A673 (cell line): ENCODE data around the gene ST3GAL4.

Source experiments
- CTCF ChIP-seq: fragments of 300-800, 200-600 bp; sonication (generic); conservative IDR thresholded peaks from 2 replicates; pipeline ENCODE4 v1.5.1; 2017; ENCODE audit warnings: low read depth, mild to moderate bottlenecking, antibody characterized with exemption, low read length, moderate library complexity, mixed read lengths
- EZH2 ChIP-seq: fragments of 200-600 bp; sonication (generic); IDR thresholded peaks from 2 replicates; pipeline ENCODE4 v1.6.1; 2017; ENCODE audit warnings: borderline replicate concordance, low read depth, mild to moderate bottlenecking, mixed read lengths, antibody characterized with exemption, low read length; ENCODE audit not compliant: poor library complexity, severe bottlenecking

GRCh38 chr11:126370016-126370415 lies 14.5 kb downstream of the ST3GAL4 start:
- TF ChIP-seq CTCF (no peak), EZH2 (no peak)
